D721Med (cell line): ENCODE results near the gene OR10G2.

Experiments used
- DNase-seq: peaks from one replicate; pipeline ENCODE4 v3.0.0; 2011; ENCODE audit warnings: low spot score; ENCODE audit not compliant: insufficient read length
- FAIRE-seq: peaks from 2 replicates; lab custom pipeline; 2011; peaks lifted over from hg19 to GRCh38; lab: Jason Lieb, UNC
- CTCF ChIP-seq: IDR thresholded peaks from 2 replicates; pipeline ENCODE4 v1.5.1; 2012; ENCODE audit warnings: mild to moderate bottlenecking, control low read depth; ENCODE audit not compliant: insufficient read depth; ENCODE audit errors: missing control alignments

OR10G2 gene

GRCh38 chr14:21589317-21589716 lies 45.4 kb downstream of the OR10G2 start:
- FAIRE-seq (no peak), DNase-seq (no peak)
- no peak for TF ChIP-seq CTCF
